ENCODE data around the gene ST6GAL1. TPM values are rescaled to one million over a fixed set of nuclear protein-coding genes. Genes with fewer than 3 reads are reported as not detected.

ST6GAL1 gene
- total RNA-seq, 2 donors from 2014 or later: 57.2 to 81.8 TPM

GRCh38 chr3:186929685-186930084 lies 641 bp upstream of the ST6GAL1 start:
- H3K9ac ChIP-seq (ENCODE audit: low read depth in 2 of 2, low read length in 2 of 2): peak overlapping the region; percentile 34 to 77
- H3K27ac ChIP-seq: no peak overlapping the region
- no peaks in the 10 kb centered on the region for H3K27me3 ChIP-seq
- H3K9me3 ChIP-seq: no peaks in the 10 kb centered on the region
- H3K36me3 ChIP-seq: no peaks in the 10 kb centered on the region
- intact Hi-C loops (cut with DNase I): no loop called here
- H3K4me1 ChIP-seq: no peaks in the 10 kb centered on the region
- H3K4me3 ChIP-seq: peak overlapping the region; percentile 78
- TF ChIP-seq CTCF (IDR thresholded peaks at IDR 0.05): no peak
- no peak for DNase-seq

GRCh38 chr3:186930641-186931531 lies 560 bp downstream of the ST6GAL1 start:
- H3K9me3 ChIP-seq: no peaks in the 10 kb centered on the region
- intact Hi-C loops (cut with DNase I): no loop called here
- no peaks in the 10 kb centered on the region for H3K27me3 ChIP-seq
- peak overlapping the region; percentile 77 to 81 for H3K9ac ChIP-seq (ENCODE audit: low read depth in 2 of 2, low read length in 2 of 2)
- H3K36me3 ChIP-seq: no peaks in the 10 kb centered on the region
- H3K4me3 ChIP-seq: peak overlapping the region; percentile 78
- H3K27ac ChIP-seq: peak overlapping the region; percentile 48
- peak; percentile 71 for DNase-seq
- TF ChIP-seq CTCF (IDR thresholded peaks at IDR 0.05): no peak
- no peaks in the 10 kb centered on the region for H3K4me1 ChIP-seq

GRCh38 chr3:186931532-186932280 lies 1.4 kb downstream of the ST6GAL1 start:
- no peak for TF ChIP-seq CTCF (IDR thresholded peaks at IDR 0.05)
- intact Hi-C loops (cut with DNase I): no loop called here
- peak; percentile 84 for DNase-seq
- Histone ChIP-seq H3K27ac (peak overlapping the region; percentile 48), H3K27me3 (no peaks in the 10 kb centered on the region), H3K9ac (ENCODE audit: low read depth in 2 of 2, low read length in 2 of 2) (peak overlapping the region; percentile 76 to 81), H3K36me3 (no peaks in the 10 kb centered on the region), H3K4me3 (peak overlapping the region; percentile 78), H3K9me3 (no peaks in the 10 kb centered on the region), H3K4me1 (no peaks in the 10 kb centered on the region)

- TF ChIP-seq CTCF (IDR thresholded peaks at IDR 0.05): no peak
- H3K9me3 ChIP-seq: no peaks in the 10 kb centered on the region
- H3K36me3 ChIP-seq: no peaks in the 10 kb centered on the region
- no peaks in the 10 kb centered on the region for H3K4me1 ChIP-seq
- peak overlapping the region; percentile 48 for H3K27ac ChIP-seq
- H3K9ac ChIP-seq (ENCODE audit: low read depth in 2 of 2, low read length in 2 of 2): peak overlapping the region; percentile 76 to 81
- H3K4me3 ChIP-seq: peak overlapping the region; percentile 78
- no peaks in the 10 kb centered on the region for H3K27me3 ChIP-seq
- DNase-seq: no peak
- intact Hi-C loops (cut with DNase I): no loop called here
Measured at GRCh38 chr3:186932281-186933181, 2.2 kb downstream of the ST6GAL1 start.

GRCh38 chr3:186933816-186934215 lies 3.5 kb downstream of the ST6GAL1 start:
- Histone ChIP-seq H3K27ac (no peak overlapping the region), H3K36me3 (no peaks in the 10 kb centered on the region), H3K4me1 (no peaks in the 10 kb centered on the region), H3K9me3 (no peaks in the 10 kb centered on the region), H3K27me3 (no peaks in the 10 kb centered on the region), H3K9ac (ENCODE audit: low read depth in 2 of 2, low read length in 2 of 2) (no peak overlapping the region), H3K4me3 (no peak overlapping the region)
- no peak for DNase-seq
- intact Hi-C loops (cut with DNase I): no loop called here
- no peak for TF ChIP-seq CTCF (IDR thresholded peaks at IDR 0.05)

Data from colonic mucosa (tissue), 4 donors.